Central memory CD8-positive, alpha-beta T cell (primary cell): ENCODE measurements around the gene CCL26.
A peak's percentile ranks its signal among the peaks of the same experiment; 100 is the strongest.

Experiments
- ATAC-seq: fragments of 150-1000 bp; cut with Tn5 transposase; replicated peaks from 2 replicates; pipeline ENCODE4 v1.10.0; 2022; ENCODE audit warnings: mild to moderate bottlenecking, moderate FRiP score, moderate number of reproducible peaks; ENCODE audit not compliant: poor library complexity, severe bottlenecking; ENCODE audit errors: extremely low read depth
- DNase-seq, 2 donors: peaks; one replicate each; pipeline ENCODE4 v3.0.0; 2021; ENCODE audit warnings: low spot score in 2 of 2
- H3K27ac Mint-ChIP-seq: one replicate; pipeline ENCODE4 v1.8.0; 2022; ENCODE audit warnings: low read depth, mild to moderate bottlenecking, moderate library complexity, mixed read lengths
- H3K27me3 Mint-ChIP-seq: one replicate; pipeline ENCODE4 v1.8.0; 2022; ENCODE audit warnings: mixed read lengths
- H3K36me3 Mint-ChIP-seq: one replicate; pipeline ENCODE4 v1.8.0; 2022; ENCODE audit warnings: mild to moderate bottlenecking, moderate library complexity, mixed read lengths; ENCODE audit not compliant: insufficient read depth
- H3K4me1 Mint-ChIP-seq: one replicate; pipeline ENCODE4 v1.8.0; 2022; ENCODE audit warnings: mixed read lengths
- H3K4me3 Mint-ChIP-seq: one replicate; pipeline ENCODE4 v1.8.0; 2022; ENCODE audit warnings: mild to moderate bottlenecking, moderate library complexity, mixed read lengths
- H3K9me3 Mint-ChIP-seq: one replicate; pipeline ENCODE4 v1.8.0; 2022; ENCODE audit warnings: mixed read lengths

CCL26 gene

DNA sequence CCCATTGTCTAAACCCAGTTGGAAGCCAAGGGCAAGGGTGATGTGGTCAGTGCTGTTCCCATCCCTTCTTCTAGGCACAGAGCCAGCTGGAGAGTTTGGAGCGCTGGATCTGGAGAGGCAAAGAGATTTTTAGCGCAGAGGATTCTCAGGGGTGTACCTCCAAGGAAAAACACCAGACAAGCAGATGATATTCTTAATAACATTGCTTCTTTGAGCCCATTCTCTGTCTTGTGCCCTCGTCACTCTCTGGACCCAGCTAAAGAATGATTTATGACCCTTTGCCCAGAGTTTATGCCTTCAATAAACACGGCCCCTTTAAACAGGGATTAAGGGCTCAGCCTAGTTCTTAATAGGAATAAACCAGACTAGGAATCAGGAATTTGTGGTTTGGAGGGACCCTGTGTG, 28.6 kb downstream of the CCL26 start:
- Mint-ChIP-seq H3K27ac (no peak overlapping the region), H3K27me3 (no peaks in the 10 kb centered on the region), H3K4me1 (peaks cover 15% of the 10 kb centered on the region), H3K36me3 (peaks cover 4% of the 10 kb centered on the region), H3K9me3 (no peaks in the 10 kb centered on the region), H3K4me3 (no peak overlapping the region)
- no peak for ATAC-seq
- no peak for DNase-seq

- no peaks in the 10 kb centered on the region for H3K27me3 Mint-ChIP-seq
These were observed 31.0 kb downstream of the CCL26 start for GRCh38 chr7:75740846-75741497.

DNA sequence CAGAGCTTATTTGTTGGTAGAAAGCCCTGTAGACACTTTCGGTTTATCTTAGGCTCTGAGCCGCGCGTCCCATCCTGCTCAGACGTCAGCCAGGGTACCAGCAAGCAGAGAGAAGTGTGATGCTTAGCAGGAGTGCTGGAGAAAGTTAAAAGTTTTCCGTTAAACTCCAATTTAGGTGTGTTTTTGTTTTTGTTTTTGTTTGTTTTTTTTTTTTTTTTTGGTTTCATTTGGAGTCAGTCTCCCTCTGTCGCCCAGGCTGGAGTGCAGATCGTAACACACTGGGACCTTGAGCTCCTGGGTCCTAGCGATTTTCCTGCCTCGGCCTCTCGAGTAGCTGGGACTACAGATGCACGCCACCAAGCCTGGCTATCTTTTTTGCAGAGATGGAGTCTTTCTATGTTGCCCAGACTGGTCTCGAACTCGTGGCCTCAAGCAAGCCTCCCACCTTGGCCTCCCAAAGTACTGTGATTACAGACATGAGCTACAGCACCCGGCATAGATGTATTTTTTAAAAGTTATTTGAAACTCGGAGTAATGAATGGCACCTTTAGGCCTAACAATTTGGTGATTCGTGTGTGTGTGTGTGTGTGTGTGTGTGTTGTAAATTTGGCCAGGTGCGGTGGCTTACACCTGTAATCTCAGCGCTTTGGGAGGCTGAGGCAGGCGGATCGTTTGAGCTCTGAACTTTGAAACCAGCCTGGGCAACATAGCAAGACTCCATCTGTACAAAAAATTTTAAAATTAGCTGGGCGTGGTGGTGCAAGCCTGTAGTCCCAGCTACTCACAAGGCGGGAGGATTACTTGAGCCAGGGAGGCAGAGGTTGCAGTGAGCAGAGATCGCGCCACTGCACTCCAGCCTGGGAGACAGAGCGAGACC, 32.0 kb downstream of the CCL26 start:
- ATAC-seq (peak; percentile 69), DNase-seq (no peak)
- Mint-ChIP-seq H3K27ac (peak overlapping the region; percentile 92), H3K27me3 (no peaks in the 10 kb centered on the region), H3K4me3 (peak overlapping the region; percentile 84), H3K4me1 (peaks cover 26% of the 10 kb centered on the region), H3K9me3 (no peaks in the 10 kb centered on the region), H3K36me3 (peaks cover 4% of the 10 kb centered on the region)

More at GRCh38 chr7:75740846-75741497, 31.0 kb downstream of the CCL26 start:
- DNase-seq = no peak
- peaks cover 26% of the 10 kb centered on the region for H3K4me1 Mint-ChIP-seq
- no peak overlapping the region for H3K27ac Mint-ChIP-seq
- H3K36me3 Mint-ChIP-seq = peaks cover 4% of the 10 kb centered on the region
- no peak for ATAC-seq
- H3K9me3 Mint-ChIP-seq = no peaks in the 10 kb centered on the region
- H3K4me3 Mint-ChIP-seq = no peak overlapping the region

DNA sequence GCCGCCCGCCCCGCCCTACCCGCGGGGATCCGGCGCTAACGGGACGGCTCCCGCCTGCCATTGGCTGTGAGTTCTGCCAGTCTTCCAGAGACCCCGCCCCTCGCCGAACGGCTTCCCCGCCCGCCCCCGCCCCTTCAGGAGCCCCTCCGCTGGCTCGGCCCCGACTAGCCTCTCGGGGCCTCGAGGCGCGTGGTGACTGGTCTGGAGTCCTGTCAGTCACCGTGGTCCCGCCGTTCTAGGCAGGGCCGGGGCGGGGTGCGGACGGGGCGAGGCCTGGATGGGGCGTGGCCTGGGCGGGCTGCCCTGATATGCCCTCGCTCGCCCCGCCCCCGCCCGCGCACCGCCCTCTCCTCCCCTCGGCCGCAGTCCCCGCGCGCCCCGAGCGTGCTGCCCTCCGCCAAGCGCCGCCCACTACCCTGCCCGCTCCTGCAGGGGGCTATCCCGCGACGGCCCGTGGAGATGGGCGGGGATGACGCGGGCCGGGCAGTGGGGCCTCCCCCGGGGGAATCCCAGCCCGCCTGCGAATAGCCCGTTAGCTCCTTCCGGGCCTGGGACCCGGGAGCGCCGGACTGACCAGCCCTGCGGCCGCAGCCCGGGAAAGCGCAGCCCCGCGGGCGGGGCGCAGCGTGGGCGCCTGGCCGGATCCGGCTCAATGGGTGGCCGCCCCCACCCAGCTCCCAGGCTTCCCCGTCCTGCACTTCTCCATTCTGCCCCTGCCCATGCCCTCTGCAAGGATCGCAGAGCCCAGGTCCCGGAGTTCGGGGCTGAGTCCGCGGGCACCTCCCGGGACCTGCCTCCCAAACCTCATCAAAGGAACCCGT, 32.8 kb downstream of the CCL26 start:
- peak; percentile 95 to 99 for DNase-seq
- H3K36me3 Mint-ChIP-seq = peaks cover 7% of the 10 kb centered on the region
- H3K4me1 Mint-ChIP-seq = peaks cover 32% of the 10 kb centered on the region
- H3K27ac Mint-ChIP-seq = peak overlapping the region; percentile 92
- H3K4me3 Mint-ChIP-seq = peak overlapping the region; percentile 84
- no peaks in the 10 kb centered on the region for H3K9me3 Mint-ChIP-seq
- ATAC-seq = peak; percentile 96
- no peaks in the 10 kb centered on the region for H3K27me3 Mint-ChIP-seq

DNA sequence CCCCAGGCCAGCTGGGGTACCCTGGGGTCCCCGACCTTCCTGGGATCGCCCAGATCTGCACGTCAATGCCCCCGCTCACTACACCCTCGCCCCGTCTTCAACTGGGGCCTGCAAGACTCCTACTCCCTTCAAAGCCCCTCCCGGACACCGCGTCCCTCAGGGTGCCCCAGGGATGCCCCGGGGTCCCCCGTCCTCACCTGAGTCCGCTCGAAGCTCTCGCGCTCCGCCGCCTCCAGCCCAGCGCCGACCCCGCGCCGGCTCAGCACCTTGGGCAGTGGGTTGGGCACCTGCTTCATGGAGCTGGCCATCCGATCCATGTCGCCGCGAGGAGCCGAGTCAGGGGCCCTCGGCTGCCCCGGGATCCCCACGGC, 33.4 kb downstream of the CCL26 start, which contains the start of gene HIP1:
Gene HIP1, minus strand, starts transcription at position 338 of the 371 bp plus-strand sequence. Its CDS starts 21 bp downstream, at position 317.
- no peak for DNase-seq
- Mint-ChIP-seq H3K4me3 (peak within 1 kb of the TSS; percentile 84), H3K4me1 (peaks cover 32% of the 10 kb centered on the region), H3K9me3 (no peaks in the 10 kb centered on the region), H3K36me3 (peaks cover 7% of the 10 kb centered on the region), H3K27me3 (no peaks in the 10 kb centered on the region), H3K27ac (peak within 1 kb of the TSS; percentile 92)
- ATAC-seq = no peak

DNA sequence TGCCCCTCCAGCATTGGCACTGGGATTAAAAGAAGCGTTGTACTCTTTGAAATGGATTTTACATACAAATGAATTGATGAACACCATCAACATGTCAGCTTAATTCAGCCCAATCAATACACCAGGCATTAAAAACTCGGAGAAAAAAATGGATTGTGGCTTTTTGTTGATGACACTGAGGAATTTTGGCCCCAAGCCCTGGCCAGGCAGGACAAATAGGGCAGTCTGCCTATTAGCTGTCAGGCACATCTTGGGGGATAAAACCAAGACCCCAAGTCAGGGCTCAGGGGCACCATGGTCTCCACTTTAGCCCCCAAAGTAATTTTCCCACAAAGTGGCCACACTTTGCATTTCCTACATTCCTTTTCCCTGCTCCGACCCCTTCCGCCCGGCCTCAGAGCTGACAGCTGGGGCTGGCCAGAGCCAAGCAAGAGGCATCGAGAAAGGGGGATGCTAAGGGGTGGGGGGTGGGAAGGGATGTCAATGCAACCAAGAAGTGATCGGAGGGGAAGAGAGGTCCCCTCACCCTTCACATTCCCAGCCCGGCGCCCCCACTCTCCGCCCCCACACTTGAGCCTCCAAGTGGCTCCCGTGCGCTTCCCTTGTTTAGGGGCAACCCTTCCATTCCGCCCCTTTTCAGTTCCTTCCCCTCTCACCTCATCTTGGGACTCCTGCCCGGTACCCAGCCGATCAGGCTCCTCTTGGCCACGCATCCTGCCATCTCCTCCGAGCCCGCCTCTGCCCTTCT, 34.0 kb downstream of the CCL26 start:
- H3K36me3 Mint-ChIP-seq = peaks cover 5% of the 10 kb centered on the region
- H3K4me1 Mint-ChIP-seq = peaks cover 32% of the 10 kb centered on the region
- peak overlapping the region; percentile 84 for H3K4me3 Mint-ChIP-seq
- no peak overlapping the region for H3K27ac Mint-ChIP-seq
- H3K9me3 Mint-ChIP-seq = no peaks in the 10 kb centered on the region
- DNase-seq (no peak), ATAC-seq (no peak)
- no peaks in the 10 kb centered on the region for H3K27me3 Mint-ChIP-seq

- ATAC-seq (no peak), DNase-seq (no peak)
- Mint-ChIP-seq H3K4me1 (peaks cover 34% of the 10 kb centered on the region), H3K4me3 (no peak overlapping the region), H3K36me3 (peaks cover 5% of the 10 kb centered on the region), H3K27ac (peak overlapping the region; percentile 75), H3K9me3 (no peaks in the 10 kb centered on the region), H3K27me3 (no peaks in the 10 kb centered on the region)
These were observed 36.2 kb downstream of the CCL26 start for GRCh38 chr7:75735581-75736350.

DNA sequence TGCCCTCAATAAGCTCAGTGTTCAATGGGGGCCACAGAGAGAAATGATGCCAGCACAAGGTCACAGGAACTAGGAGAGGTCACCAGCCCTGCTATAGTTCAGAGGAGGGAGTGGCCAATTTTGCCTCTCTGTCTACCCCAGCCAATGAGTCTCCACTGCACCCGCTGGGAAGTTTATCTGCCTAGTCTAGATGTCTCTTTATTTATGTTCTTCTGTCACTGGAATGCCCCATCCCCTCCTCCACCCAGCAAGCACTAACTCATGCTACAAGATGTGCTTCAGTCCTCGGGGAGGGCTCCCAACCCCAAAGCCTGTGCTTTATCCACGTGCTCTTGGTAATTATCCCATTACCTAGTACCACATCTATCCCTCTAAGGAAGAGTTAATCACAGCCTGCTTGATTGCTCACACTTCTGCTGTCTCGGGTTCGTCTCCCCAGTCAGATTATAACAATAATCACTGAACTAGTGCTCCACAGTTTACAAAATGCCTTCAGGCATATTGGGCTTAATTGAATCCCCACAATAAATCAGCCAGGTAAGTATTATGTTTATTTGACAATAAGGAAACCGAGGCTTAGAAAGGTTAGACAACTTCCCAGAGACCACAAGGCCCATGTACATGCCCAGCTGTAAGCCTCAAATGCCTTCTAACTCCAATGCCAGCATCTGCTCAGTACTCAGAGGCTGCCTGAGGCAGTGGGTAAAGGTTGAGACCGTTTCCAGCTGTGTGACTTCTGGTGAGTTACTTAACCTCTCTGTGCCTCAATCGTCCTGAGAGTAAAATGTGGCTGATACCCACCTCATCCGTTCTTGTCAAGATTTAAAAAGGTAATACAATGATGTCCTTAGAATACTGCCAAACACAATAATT, 37.2 kb downstream of the CCL26 start:
- Mint-ChIP-seq H3K27ac (no peak overlapping the region), H3K4me1 (peaks cover 35% of the 10 kb centered on the region), H3K9me3 (no peaks in the 10 kb centered on the region), H3K36me3 (peaks cover 7% of the 10 kb centered on the region), H3K27me3 (no peaks in the 10 kb centered on the region), H3K4me3 (no peak overlapping the region)
- DNase-seq (no peak), ATAC-seq (no peak)

- no peak for DNase-seq
- Mint-ChIP-seq H3K4me3 (no peak overlapping the region), H3K27ac (no peak overlapping the region), H3K4me1 (peaks cover 39% of the 10 kb centered on the region), H3K27me3 (no peaks in the 10 kb centered on the region), H3K9me3 (no peaks in the 10 kb centered on the region), H3K36me3 (peaks cover 5% of the 10 kb centered on the region)
- ATAC-seq = no peak
These were observed 39.0 kb downstream of the CCL26 start for GRCh38 chr7:75732764-75733630.

DNA sequence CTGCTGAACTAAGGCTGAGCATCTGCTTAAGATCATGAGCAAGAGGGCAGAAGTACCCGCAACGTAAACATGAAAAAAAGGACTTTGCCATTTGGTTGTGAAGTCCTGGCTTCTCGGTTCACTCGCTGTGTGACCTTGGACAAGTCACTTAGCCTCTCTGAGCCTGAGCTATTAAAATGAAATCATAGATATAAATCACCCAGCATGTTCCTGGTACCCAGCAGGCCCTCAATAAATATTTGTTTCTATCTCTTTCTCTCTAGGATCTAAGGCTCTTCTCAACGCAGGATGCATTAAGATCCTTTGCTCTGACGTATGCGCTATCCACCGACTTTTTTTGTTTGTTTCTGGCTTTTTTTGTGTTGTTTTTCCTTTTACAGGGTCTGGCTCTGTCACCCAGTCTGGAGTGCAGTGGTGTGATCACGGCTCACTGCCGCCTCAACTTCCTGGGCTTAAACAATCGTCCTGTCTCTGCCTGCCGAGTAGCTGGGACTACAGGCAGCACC, 39.9 kb downstream of the CCL26 start:
- peaks cover 5% of the 10 kb centered on the region for H3K36me3 Mint-ChIP-seq
- no peak for ATAC-seq
- H3K4me3 Mint-ChIP-seq = no peak overlapping the region
- peaks cover 41% of the 10 kb centered on the region for H3K4me1 Mint-ChIP-seq
- no peak overlapping the region for H3K27ac Mint-ChIP-seq
- no peaks in the 10 kb centered on the region for H3K9me3 Mint-ChIP-seq
- no peaks in the 10 kb centered on the region for H3K27me3 Mint-ChIP-seq
- no peak for DNase-seq
